Epithelial cell of esophagus (primary cell): ENCODE measurements around the gene GIMAP8.
"Not testable (repeated sequence)": the region's sequence is repeated elsewhere in the genome, so short reads cannot be mapped to it uniquely, and the experiment has no call there.

Source experiments
- DNase-seq: peaks from one replicate; pipeline ENCODE4 v3.0.0; 2010; ENCODE audit warnings: low read depth
- H3K4me3 ChIP-seq: 2 replicates; pipeline ENCODE4 v1.5.1; 2011; ENCODE audit warnings: mild to moderate bottlenecking, low read length, control low read depth
- CTCF ChIP-seq: IDR thresholded peaks from 2 replicates; pipeline ENCODE4 v1.5.1; 2011; ENCODE audit warnings: low read depth, mild to moderate bottlenecking, low read length, control low read depth, inconsistent platforms; ENCODE audit not compliant: insufficient read depth; ENCODE audit errors: missing control alignments

GIMAP8 gene

DNA sequence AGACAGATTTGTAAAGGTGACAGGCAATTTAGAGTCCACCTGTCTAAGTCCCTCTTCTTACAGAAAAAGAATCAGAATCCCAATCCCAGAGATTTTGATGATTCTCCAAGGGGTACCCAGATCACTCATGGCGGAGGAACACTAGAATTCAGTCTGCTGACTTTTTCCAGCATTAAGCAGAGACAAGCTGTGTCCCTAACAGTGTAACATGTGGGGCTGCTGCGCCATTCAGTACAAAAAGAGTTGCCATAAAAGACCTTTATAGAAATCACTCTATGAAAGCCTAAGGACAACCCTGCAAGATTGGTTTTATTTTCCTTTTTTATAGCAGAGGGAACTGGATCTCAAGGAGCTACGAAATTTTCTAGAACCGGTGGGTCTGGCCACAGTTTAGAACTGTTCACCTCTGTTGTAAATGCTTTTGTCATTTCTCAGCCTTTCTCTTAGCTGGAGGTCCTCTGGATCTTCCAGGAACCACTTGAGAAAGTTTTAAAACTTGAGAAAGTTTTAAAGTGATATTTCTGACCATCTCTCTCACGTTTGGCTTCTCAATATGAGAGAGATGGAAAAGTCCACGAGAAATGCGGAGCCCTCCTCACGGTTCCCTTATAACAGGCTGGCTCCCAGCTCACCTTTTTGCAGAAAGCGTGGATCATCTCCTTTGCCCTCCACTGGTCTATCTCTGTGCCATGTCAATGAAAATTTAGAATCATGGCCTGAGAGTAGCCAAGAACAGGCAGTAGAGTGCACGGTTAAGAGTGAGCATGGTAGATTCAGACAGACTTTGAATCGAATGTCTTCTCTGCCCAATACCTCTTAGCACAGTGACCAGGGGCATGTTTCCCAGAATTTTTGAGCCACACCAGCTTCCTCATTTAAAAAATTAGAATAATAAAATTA is 65.1 kb downstream of the GIMAP8 start:
- DNase-seq, result no peak
- H3K4me3 ChIP-seq, result no peak overlapping the region
- no peak for TF ChIP-seq CTCF

DNA sequence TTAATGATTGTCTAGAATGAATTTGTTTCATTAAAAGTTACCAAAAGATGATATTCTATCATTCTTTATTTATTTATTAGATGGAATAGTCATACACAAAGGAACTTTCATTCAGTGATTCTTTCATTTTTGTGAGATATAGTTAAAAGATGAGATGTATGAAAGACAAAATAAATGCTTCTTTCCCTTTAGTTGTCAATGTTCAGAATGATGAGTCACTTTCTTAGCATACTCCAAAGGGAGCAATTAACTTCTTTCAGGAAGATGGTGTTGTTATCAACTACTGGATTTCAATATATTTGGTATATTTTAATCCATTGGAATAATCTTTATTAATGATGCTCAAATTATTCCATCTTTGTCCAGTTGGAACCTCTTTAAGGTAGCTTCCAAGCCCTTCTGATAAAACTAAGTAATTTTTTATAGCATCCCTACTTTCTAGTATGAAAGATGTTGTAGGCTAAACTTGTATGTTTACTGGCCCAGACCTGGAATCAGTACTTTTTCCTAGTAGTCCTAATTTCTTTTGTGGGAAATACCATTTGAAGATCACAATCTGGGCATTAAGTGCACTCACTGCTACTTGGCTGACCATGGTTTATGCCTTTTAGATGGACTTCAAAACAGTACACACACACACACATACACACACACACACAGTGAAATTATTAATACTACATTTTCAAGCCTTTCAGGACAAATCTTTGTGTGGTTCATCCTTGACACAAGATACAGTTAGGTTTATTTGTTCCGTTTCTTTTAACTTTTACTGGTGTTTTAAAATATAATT is 66.7 kb downstream of the GIMAP8 start:
- TF ChIP-seq CTCF, result no peak
- H3K4me3 ChIP-seq, result no peak overlapping the region
- DNase-seq, result no peak

DNA sequence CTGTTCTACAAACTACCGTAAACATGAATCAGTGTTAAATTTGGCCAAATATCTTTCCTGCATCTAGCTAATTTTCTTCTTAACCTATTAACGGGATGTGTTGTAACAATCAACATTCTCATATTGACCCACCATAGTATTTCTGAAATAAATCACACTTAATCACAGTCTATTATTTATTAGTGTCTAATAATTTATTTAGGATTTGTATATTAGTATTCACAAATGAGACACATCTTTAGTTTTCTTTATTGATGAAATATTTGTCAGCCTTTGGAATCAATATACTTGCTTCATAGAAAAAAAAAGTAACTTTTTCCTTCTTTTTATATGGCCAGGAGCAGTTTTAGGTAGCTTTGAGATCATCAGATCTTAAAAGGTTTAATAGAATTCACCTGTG is 68.9 kb downstream of the GIMAP8 start:
- no peak overlapping the region for H3K4me3 ChIP-seq

DNA sequence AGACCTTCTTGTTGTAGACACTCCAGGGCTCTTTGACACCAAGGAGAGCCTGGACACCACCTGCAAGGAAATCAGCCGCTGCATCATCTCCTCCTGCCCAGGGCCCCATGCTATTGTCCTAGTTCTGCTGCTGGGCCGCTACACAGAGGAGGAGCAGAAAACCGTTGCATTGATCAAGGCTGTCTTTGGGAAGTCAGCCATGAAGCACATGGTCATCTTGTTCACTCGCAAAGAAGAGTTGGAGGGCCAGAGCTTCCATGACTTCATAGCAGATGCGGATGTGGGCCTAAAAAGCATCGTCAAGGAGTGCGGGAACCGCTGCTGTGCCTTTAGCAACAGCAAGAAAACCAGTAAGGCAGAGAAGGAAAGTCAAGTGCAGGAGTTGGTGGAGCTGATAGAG is 69.7 kb downstream of the GIMAP8 start:
- no peak overlapping the region for H3K4me3 ChIP-seq
- no peak for TF ChIP-seq CTCF
- DNase-seq, result no peak

More for the DNA sequence above, 68.9 kb downstream of the GIMAP8 start:
- no peak for TF ChIP-seq CTCF
- DNase-seq, result no peak

DNA sequence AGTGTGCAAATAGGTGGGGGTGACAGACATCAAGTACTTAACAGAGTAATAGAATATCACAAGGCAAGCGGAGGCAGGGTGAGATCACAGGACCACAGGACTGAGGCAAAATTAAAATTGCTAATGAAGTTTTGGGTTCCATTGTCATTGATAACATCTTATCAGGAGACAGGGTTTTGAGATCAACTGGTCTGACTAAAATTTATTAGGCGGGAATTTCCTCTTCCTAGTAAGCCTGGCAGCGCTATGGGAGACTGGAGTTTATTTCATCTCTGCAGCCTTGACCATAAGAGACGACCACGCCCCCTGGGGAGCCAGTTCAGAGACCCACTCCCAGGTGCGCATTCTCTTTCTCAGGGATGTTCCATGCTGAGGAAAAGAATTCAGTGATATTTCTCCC is 72.5 kb downstream of the GIMAP8 start:
- not testable (repeated sequence) for DNase-seq, H3K4me3 ChIP-seq

- H3K4me3 ChIP-seq, result no peak overlapping the region
- no peak for TF ChIP-seq CTCF
- no peak for DNase-seq
Measured at GRCh38 chr7:150524018-150524417, 73.6 kb downstream of the GIMAP8 start.
